WTC11 (cell line): ENCODE data around the gene SCGB1C1. TPM values are rescaled to one million over a fixed set of nuclear protein-coding genes. Genes with fewer than 3 reads are reported as not detected.

ENCODE experiments used
- ATAC-seq: fragments of 200-7000 bp; cut with Tn5 transposase; 2 replicates; pipeline ENCODE4 v1.10.0; 2021; ENCODE audit warnings: mild to moderate bottlenecking, moderate library complexity
- CTCF ChIA-PET: fragments of 300-600 bp; sonication (Branson Sonifier 250); formaldehyde crosslinking; loops from one replicate; lab custom pipeline; 2021; ENCODE audit warnings: antibody characterized with exemption; lab: Charles Lee
- POLR2A ChIA-PET: fragments of 350-600 bp; sonication (Branson Sonifier 250); formaldehyde crosslinking; loops from one replicate; lab custom pipeline; 2021; ENCODE audit warnings: antibody characterized with exemption; lab: Charles Lee
- DNase-seq: peaks from one replicate; pipeline ENCODE4 v3.0.0; 2021; ENCODE audit warnings: low spot score
- H3K27ac Mint-ChIP-seq: 2 replicates; pipeline ENCODE4 v1.8.0; 2021; ENCODE audit warnings: mixed read lengths
- H3K27me3 Mint-ChIP-seq: 2 replicates; pipeline ENCODE4 v1.8.0; 2021; ENCODE audit warnings: low read depth, mild to moderate bottlenecking, moderate library complexity, mixed read lengths
- H3K36me3 Mint-ChIP-seq: 2 replicates; pipeline ENCODE4 v1.8.0; 2021; ENCODE audit warnings: mixed read lengths
- H3K4me1 Mint-ChIP-seq: 2 replicates; pipeline ENCODE4 v1.8.0; 2022; ENCODE audit warnings: mixed read lengths
- H3K4me3 Mint-ChIP-seq: 2 replicates; pipeline ENCODE4 v1.8.0; 2021; ENCODE audit warnings: mild to moderate bottlenecking, moderate library complexity, mixed read lengths
- H3K9me3 Mint-ChIP-seq: 2 replicates; pipeline ENCODE4 v1.8.0; 2021; ENCODE audit warnings: mixed read lengths
- AR ChIP-seq: fragments of 250-450 bp; sonication (Bioruptor Pico); IDR thresholded peaks from 2 replicates; pipeline ENCODE4 v1.9.0; 2021; ENCODE audit warnings: mild to moderate bottlenecking
- ARID4B ChIP-seq: sonication (generic); formaldehyde crosslinking; IDR thresholded peaks from 2 replicates; pipeline ENCODE4 v1.8.0; 2023; ENCODE audit warnings: missing genetic modification reagents, mild to moderate bottlenecking, borderline replicate concordance
- CBFB ChIP-seq: sonication (generic); formaldehyde crosslinking; IDR thresholded peaks from 2 replicates; pipeline ENCODE4 v1.8.1; 2022; ENCODE audit warnings: mild to moderate bottlenecking, low read depth, missing genetic modification reagents
- CDX4 ChIP-seq: fragments of 250-450 bp; sonication (Bioruptor Pico); IDR thresholded peaks from 2 replicates; pipeline ENCODE4 v1.9.0; 2021; ENCODE audit warnings: moderate library complexity, mild to moderate bottlenecking, inconsistent platforms, borderline replicate concordance
- CREB1 ChIP-seq: sonication (generic); formaldehyde crosslinking; IDR thresholded peaks from 2 replicates; pipeline ENCODE4 v1.8.0; 2023; ENCODE audit warnings: mild to moderate bottlenecking, missing genetic modification reagents
- E2F1 ChIP-seq: sonication (generic); formaldehyde crosslinking; IDR thresholded peaks from 2 replicates; pipeline ENCODE4 v1.8.0; 2022; ENCODE audit warnings: mild to moderate bottlenecking, missing genetic modification reagents
- E2F4 ChIP-seq: sonication (generic); formaldehyde crosslinking; IDR thresholded peaks from 2 replicates; pipeline ENCODE4 v1.8.1; 2022; ENCODE audit warnings: low read depth, mild to moderate bottlenecking, moderate library complexity, missing genetic modification reagents, borderline replicate concordance
- FOXJ3 ChIP-seq: sonication (generic); formaldehyde crosslinking; IDR thresholded peaks from 2 replicates; pipeline ENCODE4 v1.9.0; 2021; ENCODE audit warnings: missing genetic modification reagents, mild to moderate bottlenecking, borderline replicate concordance
- FOXP1 ChIP-seq: sonication (generic); formaldehyde crosslinking; IDR thresholded peaks from 2 replicates; pipeline ENCODE4 v1.8.0; 2022; ENCODE audit warnings: missing genetic modification reagents, mild to moderate bottlenecking, moderate library complexity, borderline replicate concordance
- HMGA2 ChIP-seq: fragments of 250-450 bp; sonication (Bioruptor Pico); IDR thresholded peaks from 2 replicates; pipeline ENCODE4 v1.4.0; 2021; ENCODE audit warnings: mild to moderate bottlenecking, moderate library complexity
- MXD4 ChIP-seq: fragments of 250-450 bp; sonication (Bioruptor Pico); IDR thresholded peaks from 2 replicates; pipeline ENCODE4 v1.8.0; 2021; ENCODE audit warnings: mild to moderate bottlenecking, moderate library complexity, borderline replicate concordance
- NFATC4 ChIP-seq: fragments of 250-450 bp; sonication (Bioruptor Pico); IDR thresholded peaks from 2 replicates; pipeline ENCODE4 v1.9.0; 2021; ENCODE audit warnings: mild to moderate bottlenecking
- NR2C2 ChIP-seq: sonication (generic); formaldehyde crosslinking; IDR thresholded peaks from 2 replicates; pipeline ENCODE4 v1.8.0; 2022; ENCODE audit warnings: mild to moderate bottlenecking, missing genetic modification reagents
- OVOL2 ChIP-seq: fragments of 250-450 bp; sonication (Bioruptor Pico); IDR thresholded peaks from 2 replicates; pipeline ENCODE4 v1.9.0; 2021; ENCODE audit warnings: mild to moderate bottlenecking, borderline replicate concordance
- SMAD4 ChIP-seq: sonication (generic); formaldehyde crosslinking; IDR thresholded peaks from 2 replicates; pipeline ENCODE4 v1.8.0; 2022; ENCODE audit warnings: mild to moderate bottlenecking, missing genetic modification reagents
- STAT6 ChIP-seq: sonication (generic); formaldehyde crosslinking; conservative IDR thresholded peaks from 2 replicates; pipeline ENCODE4 v1.8.1; 2023; ENCODE audit warnings: mild to moderate bottlenecking, low read depth, missing genetic modification reagents, moderate library complexity
- TCF7 ChIP-seq: sonication (generic); formaldehyde crosslinking; IDR thresholded peaks from 2 replicates; pipeline ENCODE4 v1.8.0; 2022; ENCODE audit warnings: mild to moderate bottlenecking, low read depth, missing genetic modification reagents, moderate library complexity
- ZBTB43 ChIP-seq: sonication (generic); formaldehyde crosslinking; IDR thresholded peaks from 2 replicates; pipeline ENCODE4 v1.8.1; 2023; ENCODE audit warnings: mild to moderate bottlenecking, missing genetic modification reagents
- ZNF121 ChIP-seq: sonication (generic); formaldehyde crosslinking; IDR thresholded peaks from 2 replicates; pipeline ENCODE4 v1.8.0; 2023; ENCODE audit warnings: missing genetic modification reagents
- ZNF317 ChIP-seq: sonication (generic); formaldehyde crosslinking; IDR thresholded peaks from 2 replicates; pipeline ENCODE4 v1.8.1; 2023; ENCODE audit warnings: low read depth, mild to moderate bottlenecking, moderate library complexity, missing genetic modification reagents, borderline replicate concordance
- ZNF396 ChIP-seq: fragments of 250-450 bp; sonication (Bioruptor Pico); IDR thresholded peaks from 2 replicates; pipeline ENCODE4 v1.8.0; 2021; ENCODE audit warnings: mild to moderate bottlenecking, moderate library complexity, borderline replicate concordance
- total RNA-seq: library from RNA; stranded (reverse); gene quantifications from 3 replicates; pipeline ENCODE4 v1.2.3, GENCODE V29; 2021

SCGB1C1 gene
- total RNA-seq, 1 experiment from 2014 or later: not detected

GRCh38 chr11:215581-216037 is 22.7 kb downstream of the SCGB1C1 start (continued):
- TF ChIP-seq AR (CRISPR knock-in tag) (no peak), SMAD4 (CRISPR knock-in tag) (no peak), E2F4 (CRISPR knock-in tag) (no peak), STAT6 (no peak), HMGA2 (CRISPR knock-in tag) (no peak), MXD4 (CRISPR knock-in tag) (no peak), CDX4 (CRISPR knock-in tag) (no peak), E2F1 (CRISPR knock-in tag) (no peak)

- Mint-ChIP-seq H3K27me3 (no peaks in the 10 kb centered on the region), H3K4me1 (no peaks in the 10 kb centered on the region), H3K27ac (no peak overlapping the region), H3K9me3 (no peaks in the 10 kb centered on the region), H3K36me3 (peaks cover 27% of the 10 kb centered on the region), H3K4me3 (no peak overlapping the region)
- ChIA-PET POLR2A (no interaction called here), CTCF (interaction anchor here (0.7 to 1.3 kb wide), 3 partner anchors 34 to 174 kb away, joined by 3 to 5 read pairs (median 3); no protein-coding TSS in a partner anchor)
- no peak for DNase-seq
- ATAC-seq: no peak
- TF ChIP-seq FOXJ3 (CRISPR knock-in tag) (no peak), NFATC4 (CRISPR knock-in tag) (no peak), ZNF121 (CRISPR knock-in tag) (no peak), ZNF317 (no peak), ARID4B (CRISPR knock-in tag) (no peak), OVOL2 (no peak), CBFB (CRISPR knock-in tag) (no peak), NR2C2 (CRISPR knock-in tag) (no peak), ZNF396 (CRISPR knock-in tag) (no peak), FOXP1 (CRISPR knock-in tag) (no peak), TCF7 (no peak), CREB1 (no peak), ZBTB43 (no peak)
Observed at GRCh38 chr11:216081-216974, 23.4 kb downstream of the SCGB1C1 start.
